ENCODE measurements around the gene ASPHD2.
"Not testable (repeated sequence)": the region's sequence is repeated elsewhere in the genome, so short reads cannot be mapped to it uniquely, and the experiment has no call there.

ASPHD2 gene

DNA sequence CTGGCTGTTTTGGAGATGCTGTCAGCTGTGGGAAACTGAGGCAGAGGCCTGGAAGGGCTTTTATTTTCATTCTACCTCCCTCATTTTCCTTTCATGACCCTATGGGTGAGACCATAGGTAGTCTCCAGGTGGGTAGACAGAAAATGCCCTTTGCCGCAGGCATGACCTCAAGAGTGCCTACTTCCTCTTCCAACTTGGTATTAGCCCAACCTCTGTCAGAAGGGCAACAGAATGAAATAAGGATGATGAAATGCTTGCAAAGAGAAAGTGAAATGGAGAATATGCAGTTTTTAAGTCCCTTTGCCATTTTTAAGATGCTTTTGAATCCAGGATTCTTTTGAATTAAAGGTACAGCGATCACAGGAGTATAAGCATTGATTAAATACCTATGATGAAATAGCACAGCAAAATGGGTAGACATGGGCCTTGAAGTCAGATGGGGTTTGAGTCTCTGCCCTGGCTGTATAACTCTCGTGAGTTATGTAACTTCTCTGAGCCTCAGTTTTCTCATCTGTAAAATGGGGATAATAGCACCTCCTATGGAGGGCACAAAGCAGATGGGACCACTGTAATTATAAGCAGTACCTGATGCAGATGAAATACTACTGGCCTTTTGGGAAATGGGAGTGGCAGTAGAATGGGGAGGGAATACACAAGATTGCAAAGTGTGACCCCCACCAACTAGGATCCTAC is 3.7 kb downstream of the ASPHD2 start:
- TF ChIP-seq, protein P1, sequence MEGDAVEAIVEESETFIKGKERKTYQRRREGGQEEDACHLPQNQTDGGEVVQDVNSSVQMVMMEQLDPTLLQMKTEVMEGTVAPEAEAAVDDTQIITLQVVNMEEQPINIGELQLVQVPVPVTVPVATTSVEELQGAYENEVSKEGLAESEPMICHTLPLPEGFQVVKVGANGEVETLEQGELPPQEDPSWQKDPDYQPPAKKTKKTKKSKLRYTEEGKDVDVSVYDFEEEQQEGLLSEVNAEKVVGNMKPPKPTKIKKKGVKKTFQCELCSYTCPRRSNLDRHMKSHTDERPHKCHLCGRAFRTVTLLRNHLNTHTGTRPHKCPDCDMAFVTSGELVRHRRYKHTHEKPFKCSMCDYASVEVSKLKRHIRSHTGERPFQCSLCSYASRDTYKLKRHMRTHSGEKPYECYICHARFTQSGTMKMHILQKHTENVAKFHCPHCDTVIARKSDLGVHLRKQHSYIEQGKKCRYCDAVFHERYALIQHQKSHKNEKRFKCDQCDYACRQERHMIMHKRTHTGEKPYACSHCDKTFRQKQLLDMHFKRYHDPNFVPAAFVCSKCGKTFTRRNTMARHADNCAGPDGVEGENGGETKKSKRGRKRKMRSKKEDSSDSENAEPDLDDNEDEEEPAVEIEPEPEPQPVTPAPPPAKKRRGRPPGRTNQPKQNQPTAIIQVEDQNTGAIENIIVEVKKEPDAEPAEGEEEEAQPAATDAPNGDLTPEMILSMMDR (IDR thresholded peaks at IDR 0.05; ENCODE audit: low read depth, low read length) = no peak
- H3K27me3 ChIP-seq = peaks cover 12% of the 10 kb centered on the region
- H3K4me3 ChIP-seq (ENCODE audit: low read depth, low read length) = no peak overlapping the region
- no peaks in the 10 kb centered on the region for H3K9me3 ChIP-seq
- H3K4me1 ChIP-seq = no peaks in the 10 kb centered on the region
- no peaks in the 10 kb centered on the region for H3K36me3 ChIP-seq
- DNase-seq = no peak

- no peaks in the 10 kb centered on the region for H3K9me3 ChIP-seq
- no peak for DNase-seq
Measured at GRCh38 chr22:26433805-26434204, 4.7 kb downstream of the ASPHD2 start.

DNA sequence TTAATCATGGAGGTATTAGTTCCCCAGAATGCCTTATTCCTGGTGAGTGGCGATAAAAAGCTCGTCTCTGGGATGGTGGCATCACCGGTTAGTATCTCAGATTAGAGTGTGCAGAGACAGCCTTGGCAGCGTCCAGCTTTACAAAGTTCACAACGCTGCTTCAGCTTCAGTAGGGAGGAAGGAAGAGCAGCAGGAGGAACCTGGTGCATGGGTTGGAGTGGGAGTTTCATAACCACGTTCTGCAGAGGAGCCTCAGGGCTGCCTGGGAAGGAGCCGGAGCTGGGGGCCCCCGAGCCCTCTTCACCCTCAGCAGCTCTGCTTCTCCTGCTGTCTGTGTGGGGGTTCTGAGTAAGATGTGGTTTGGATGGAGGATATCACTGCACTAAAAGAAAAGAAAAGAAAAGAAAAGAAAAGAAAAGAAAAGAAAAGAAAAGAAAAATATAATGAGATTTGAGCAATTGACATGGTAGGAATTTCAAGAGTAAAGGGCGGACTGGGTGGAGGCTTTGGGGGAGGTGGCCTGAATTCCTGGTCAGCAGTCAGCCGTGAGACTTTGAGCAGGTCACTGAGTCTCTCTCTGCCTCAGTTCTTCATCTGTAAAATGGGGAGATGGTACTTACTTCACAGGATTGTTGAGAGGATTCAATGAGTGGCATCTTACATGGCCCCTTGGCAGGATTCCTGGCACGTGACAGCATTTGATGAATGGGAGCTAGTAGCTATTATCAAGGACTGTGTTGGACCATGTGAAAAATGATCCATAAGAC is 6.5 kb downstream of the ASPHD2 start:
- Histone ChIP-seq H3K9me3 (no peaks in the 10 kb centered on the region), H3K4me1 (no peaks in the 10 kb centered on the region), H3K36me3 (no peaks in the 10 kb centered on the region), H3K4me3 (ENCODE audit: low read depth, low read length) (no peak overlapping the region), H3K27me3 (no peaks in the 10 kb centered on the region)
- no peak for DNase-seq
- TF ChIP-seq, protein P1 (IDR thresholded peaks at IDR 0.05; ENCODE audit: low read depth, low read length) = no peak

More at GRCh38 chr22:26433805-26434204, 4.7 kb downstream of the ASPHD2 start:
- TF ChIP-seq, protein P1 (IDR thresholded peaks at IDR 0.05; ENCODE audit: low read depth, low read length) = no peak
- Histone ChIP-seq H3K4me3 (ENCODE audit: low read depth, low read length) (no peak overlapping the region), H3K4me1 (no peaks in the 10 kb centered on the region), H3K27me3 (peaks cover 7% of the 10 kb centered on the region), H3K36me3 (no peaks in the 10 kb centered on the region)

GRCh38 chr22:26436903-26437515 is 7.9 kb downstream of the ASPHD2 start:
- Histone ChIP-seq H3K4me3 (ENCODE audit: low read depth, low read length) (no peak overlapping the region), H3K9me3 (no peaks in the 10 kb centered on the region), H3K27me3 (no peaks in the 10 kb centered on the region), H3K36me3 (no peaks in the 10 kb centered on the region), H3K4me1 (no peaks in the 10 kb centered on the region)
- TF ChIP-seq, protein P1 (IDR thresholded peaks at IDR 0.05; ENCODE audit: low read depth, low read length) = no peak
- no peak for DNase-seq

DNA sequence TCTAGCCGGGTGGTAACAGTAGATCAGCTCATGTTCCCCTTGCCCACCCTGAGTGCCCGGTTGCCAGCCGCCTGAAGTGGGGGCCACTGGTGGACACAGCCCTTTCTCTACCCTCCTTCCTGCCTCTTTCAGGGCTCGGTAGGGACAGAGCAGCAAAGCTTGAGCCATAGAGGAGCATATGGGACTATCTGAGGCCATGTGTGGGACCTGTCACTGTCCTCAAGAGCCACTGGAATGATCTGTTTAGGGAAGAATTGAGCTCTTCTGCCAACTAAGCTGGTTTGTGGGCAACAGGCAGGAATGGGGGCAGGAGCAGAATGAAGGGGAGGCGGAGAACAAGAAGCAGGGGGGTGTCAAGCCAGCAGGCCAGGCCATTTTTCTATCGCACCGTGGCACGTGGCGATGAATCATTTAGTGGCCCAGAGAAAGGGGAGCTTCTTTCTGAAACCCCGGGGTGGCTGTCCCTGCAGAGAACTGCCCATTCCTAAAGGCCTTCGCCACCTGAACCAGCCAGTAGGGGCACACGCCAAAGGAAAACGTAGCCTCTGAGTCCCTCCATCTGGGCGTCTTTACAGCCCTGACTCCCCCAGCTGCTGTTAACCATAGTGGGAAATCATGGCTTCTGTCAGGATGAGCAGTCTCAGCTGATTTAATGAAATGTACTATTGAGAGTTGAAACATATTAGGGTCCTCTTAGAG is 8.8 kb downstream of the ASPHD2 start:
- H3K9me3 ChIP-seq = no peaks in the 10 kb centered on the region
- H3K27me3 ChIP-seq = no peaks in the 10 kb centered on the region

GRCh38 chr22:26438776-26439175 is 9.7 kb downstream of the ASPHD2 start:
- not testable (repeated sequence) for H3K4me3 ChIP-seq (ENCODE audit: low read depth, low read length); H3K9me3 ChIP-seq; H3K27me3 ChIP-seq; H3K36me3 ChIP-seq; H3K4me1 ChIP-seq; DNase-seq

More for the DNA sequence above, 8.8 kb downstream of the ASPHD2 start:
- no peak for DNase-seq
- no peak overlapping the region for H3K4me3 ChIP-seq (ENCODE audit: low read depth, low read length)
- no peaks in the 10 kb centered on the region for H3K36me3 ChIP-seq
- H3K4me1 ChIP-seq = no peaks in the 10 kb centered on the region
- TF ChIP-seq, protein P1 (IDR thresholded peaks at IDR 0.05; ENCODE audit: low read depth, low read length) = no peak
